ENCODE results near the gene SVIL.

- TF ChIP-seq CTCF (IDR thresholded peaks at IDR 0.05) (no peak), EZH2 (IDR thresholded peaks at IDR 0.05) (no peak), EZH2phosphoT487 (IDR thresholded peaks at IDR 0.05) (no peak)
These were observed 34.4 kb upstream of the SVIL start for GRCh38 chr10:29669149-29669548.
